Fibroblast of gingiva (primary cell): Measurements from ENCODE around the gene BTBD16.
A peak's percentile ranks its signal among the peaks of the same experiment; 100 is the strongest.

ENCODE experiments used
- DNase-seq: peaks from one replicate; pipeline ENCODE4 v3.0.0-alpha.2; 2011; ENCODE audit warnings: low read depth

Gene BTBD16

DNA sequence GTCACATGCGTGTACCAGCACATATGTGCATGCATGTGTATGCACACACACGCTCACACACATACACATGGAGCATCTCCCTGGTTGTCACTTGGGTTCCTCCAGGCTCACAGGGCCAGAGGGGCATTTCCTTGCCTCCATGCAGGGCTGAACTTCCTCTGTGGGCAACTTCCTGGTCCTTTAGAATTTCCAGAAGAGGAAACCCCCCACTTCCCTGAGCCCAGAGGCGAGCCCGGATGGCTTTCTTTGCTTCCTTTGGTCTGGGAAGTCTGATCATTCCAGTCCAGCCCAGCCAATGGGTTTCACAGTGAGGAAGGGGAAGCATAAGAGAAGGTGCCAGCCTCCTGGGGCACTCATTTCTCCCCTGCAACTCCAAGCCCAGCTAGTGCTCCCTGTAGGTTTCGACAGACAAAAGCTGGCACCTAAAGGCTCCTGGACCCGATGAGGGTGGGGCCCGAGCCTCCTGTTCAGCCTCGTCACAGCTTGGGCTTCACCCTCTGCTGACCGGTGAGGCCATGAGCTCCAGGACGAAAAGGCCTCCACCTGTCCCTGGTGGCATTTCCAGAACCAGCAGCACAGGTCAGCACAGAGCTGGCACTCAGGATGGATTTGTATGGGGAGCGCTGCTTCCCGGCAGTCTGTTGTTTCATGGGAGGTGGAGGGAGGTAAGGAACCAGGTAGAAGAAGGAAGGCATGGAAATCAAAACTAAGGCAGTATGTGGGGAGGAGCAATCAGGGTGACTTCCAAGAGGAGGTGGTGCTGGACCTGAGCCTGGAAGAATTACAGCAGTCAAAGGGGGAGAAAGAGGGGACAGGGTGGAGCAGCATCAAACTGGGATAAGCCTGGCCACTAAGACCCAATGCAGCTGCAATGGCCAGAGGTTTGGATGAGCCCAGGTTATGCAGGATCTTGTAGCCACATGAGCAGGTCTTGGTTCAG is 23.7 kb downstream of the BTBD16 start:
- DNase-seq: no peak

DNA sequence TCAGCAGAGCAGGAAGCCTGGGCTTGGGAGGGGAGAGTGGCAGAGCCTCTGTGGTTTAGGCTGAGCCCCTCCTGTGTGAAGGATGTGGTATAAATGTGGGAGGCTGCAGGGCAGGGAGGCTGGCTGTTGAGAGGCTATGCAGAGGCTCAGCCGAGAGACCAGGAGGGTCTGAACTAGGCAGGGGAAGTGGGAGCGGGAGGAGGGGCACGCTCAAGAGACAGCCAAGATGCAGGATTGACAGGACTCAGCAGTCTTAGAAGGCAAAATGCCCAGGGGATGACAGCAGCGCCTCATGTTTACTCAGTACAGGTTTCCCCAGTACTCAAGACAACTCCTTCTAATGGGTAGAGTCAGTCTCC is 24.3 kb downstream of the BTBD16 start:
- DNase-seq: no peak

DNA sequence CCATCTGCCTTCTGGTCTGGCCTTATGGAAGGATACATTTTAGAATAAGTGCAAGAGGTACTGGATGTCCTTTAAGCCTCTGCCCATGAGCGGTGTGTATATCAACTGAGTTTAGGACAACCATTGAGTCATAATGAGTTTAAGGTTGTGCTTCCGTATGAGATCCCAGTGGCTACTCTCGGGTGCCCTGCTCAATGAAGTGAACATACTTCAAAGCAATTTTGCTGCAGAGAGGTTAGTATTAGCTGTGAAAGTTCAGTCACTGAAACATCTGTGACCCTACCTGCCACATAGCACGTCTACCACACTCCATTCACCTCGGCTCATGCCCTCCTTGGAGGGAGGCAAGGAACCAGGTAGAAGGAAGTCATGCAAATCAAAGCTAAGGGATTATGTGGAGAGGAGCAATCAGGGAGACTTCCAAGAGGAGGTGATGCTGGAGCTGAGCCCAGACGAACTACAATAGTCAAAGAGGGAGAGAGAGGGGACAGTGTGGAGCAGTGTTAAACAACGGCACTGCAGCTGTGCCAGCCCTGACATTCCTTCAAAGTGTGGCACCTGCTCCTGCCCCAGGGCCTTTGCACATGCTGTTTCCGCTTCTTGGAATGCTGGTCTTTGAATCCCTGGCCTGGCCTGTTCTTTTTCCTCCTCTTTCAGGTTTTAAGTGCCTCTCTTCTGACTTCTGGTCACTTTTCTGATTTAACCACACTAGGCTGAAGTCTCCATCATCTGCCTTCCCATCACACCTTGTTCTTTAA is 25.4 kb downstream of the BTBD16 start:
- DNase-seq: no peak

DNA sequence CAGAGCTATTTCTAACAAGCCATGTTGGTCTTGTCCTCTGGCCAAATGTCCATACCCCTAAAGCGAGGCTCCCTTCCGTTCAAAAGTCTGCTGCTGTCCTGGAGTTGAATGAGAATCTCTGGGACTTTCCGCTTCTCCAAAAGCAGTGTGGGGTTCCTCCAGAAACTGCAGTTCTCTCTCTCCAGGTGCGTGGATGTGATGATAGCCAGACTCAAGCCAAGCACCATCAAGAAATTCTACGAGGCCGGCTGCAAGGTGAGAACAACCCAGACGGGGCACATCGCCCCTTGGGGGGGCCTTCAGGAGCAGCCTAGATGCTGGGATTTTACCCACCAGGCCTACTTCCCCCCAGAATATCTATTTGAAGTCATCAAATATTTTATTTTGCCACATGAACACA is 26.5 kb downstream of the BTBD16 start:
- no peak for DNase-seq

DNA sequence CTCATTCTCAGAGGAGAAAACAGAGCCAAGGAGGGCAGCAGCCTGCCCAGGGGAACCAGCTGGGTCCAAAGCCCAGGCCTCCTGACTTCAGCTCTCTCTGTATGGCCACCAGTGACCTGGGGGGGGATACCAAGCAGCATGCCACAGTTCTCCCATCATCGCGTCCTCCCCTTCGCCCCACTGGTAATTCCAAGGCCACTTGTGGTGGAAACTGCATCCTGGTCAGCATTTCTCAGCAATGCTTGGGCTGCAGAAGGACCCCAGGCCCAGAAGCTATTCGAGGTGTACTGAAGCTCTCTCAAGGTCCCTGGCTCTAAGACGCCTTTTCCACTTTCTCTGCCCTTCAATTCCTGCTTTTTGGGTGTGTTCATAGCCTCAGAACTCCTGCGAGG is 27.1 kb downstream of the BTBD16 start:
- DNase-seq: no peak

DNA sequence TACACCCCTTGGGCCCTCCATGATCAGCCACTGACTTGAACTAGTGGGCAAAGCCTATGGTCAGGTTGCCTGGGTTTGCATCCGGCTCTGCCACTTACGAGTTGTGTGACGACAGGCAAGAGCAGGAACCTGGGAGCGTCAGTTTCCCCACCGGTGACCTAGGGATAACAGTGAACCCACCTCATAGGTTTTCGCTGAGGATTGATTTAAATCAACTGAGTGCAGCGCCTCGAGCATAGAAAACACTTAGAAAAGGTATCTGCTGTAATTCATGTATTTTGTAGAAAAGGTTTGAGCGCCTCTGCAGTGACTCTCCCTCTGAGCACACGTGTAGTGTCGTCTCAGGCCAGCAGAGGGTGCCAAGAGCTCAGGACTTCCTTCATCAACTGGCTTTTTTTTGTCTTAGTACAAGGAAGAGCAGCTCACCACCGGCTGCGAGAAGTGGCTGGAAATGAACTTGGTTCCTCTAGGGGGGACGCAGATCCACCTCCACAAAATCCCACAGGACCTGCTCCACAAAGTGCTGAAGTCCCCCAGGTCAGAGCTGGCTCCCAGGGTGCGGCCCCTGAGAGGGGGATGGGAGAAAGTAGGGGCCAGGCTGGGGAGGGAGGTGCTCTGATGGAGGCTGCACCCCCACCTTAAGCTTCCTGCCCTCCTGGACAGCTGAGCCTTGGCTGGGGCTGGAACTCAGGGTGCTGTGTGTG is 27.7 kb downstream of the BTBD16 start:
- peak; percentile 68 for DNase-seq

DNA sequence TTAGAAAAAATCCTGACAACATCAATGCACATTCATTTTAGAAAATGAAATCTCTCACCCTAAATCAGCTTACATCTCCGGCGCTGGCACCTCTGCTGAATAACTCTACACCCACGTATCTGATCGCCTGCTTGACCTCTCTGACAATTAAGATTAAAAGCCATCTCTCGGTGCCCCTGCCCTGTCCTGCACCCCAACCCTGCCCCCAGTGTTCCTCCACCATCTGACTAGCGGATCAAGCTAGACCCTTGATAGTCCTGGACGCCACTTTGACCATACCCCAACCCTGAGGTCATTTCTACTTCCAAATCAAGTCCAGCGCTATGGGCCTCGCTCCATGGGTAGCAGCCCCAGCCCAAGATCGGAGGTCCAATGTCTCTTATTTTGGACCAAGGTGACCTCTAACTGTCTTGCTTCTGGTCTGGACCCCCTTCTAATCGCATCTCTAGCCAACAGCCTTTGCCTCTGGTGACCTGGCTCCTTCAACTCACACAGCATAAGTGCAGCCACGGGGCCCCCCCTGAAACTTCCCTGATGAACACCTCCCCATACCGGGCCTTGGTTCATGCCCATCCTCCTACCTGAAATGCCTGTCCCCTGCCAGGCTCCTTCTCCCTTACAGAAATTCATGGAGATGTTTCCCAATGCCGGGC is 28.5 kb downstream of the BTBD16 start:
- no peak for DNase-seq

DNA sequence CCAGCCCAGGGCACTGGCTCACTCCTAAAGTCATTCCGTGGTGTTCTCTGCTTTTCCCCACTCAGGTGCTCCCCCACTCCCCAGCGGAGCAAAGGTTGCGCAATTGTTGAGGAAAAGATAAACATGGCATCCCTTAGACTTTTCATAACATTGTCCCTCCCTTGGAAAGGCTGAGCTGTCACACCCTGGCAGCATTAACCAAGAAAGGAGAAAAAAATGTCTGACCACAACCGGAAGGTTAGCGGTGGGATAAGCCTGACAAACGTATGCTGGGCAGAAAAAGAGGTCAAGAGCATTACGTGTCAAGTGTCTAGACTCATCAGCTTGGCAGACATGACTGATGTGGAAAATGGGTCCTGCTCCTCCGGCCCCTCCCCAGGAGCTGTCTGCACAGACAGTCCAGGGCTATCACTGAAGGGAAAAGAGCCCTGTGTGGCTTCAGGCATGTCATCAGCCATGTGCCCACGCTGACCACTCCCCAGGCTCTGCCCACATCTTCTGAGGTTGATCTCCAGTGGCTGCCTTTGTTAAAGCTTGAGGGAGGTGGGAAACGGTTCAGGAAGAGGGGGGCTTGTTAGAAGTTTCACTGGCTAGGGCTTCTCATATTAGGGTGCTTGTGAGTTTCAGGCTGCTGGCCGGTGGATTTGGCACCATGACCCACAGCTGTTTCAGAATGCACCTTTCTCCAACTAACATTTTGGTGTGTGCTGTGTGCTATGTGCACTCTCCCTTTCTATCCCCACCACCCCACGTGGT is 30.1 kb downstream of the BTBD16 start:
- DNase-seq: peak; percentile 43

DNA sequence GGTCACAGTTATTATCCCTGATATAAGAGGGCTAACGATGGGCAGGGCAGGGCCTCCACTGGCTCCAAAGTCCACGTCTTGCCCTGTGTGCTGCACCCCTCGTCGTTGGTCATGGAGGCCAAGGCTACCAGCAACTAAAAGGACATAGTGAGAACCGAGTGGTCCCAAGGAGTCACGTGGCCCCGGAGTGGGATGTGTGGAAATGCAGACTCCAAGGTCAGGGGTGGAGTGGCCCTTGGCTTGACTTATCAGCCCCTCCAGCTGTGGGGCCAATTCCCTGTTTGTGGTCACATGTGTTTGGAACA is 30.7 kb downstream of the BTBD16 start:
- DNase-seq: no peak

DNA sequence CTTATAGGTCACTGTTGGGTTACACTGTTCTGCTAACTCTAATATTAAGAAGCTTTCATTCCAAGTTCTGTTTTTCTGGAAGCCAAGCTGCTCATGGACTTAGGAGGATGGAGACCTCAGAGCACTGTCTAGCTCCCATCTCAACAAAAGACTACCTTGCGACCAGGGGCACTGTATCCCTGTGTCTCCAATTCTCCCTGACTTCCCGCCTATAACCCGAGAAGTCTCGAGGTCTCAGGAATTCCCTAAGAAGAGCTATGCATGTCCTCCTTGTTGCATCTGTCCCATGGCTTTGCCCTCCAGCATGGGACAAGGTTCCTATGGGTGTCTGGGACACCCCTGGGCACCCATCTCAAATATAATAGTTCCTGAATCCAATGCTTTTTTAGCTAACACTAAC is 31.2 kb downstream of the BTBD16 start:
- no peak for DNase-seq

DNA sequence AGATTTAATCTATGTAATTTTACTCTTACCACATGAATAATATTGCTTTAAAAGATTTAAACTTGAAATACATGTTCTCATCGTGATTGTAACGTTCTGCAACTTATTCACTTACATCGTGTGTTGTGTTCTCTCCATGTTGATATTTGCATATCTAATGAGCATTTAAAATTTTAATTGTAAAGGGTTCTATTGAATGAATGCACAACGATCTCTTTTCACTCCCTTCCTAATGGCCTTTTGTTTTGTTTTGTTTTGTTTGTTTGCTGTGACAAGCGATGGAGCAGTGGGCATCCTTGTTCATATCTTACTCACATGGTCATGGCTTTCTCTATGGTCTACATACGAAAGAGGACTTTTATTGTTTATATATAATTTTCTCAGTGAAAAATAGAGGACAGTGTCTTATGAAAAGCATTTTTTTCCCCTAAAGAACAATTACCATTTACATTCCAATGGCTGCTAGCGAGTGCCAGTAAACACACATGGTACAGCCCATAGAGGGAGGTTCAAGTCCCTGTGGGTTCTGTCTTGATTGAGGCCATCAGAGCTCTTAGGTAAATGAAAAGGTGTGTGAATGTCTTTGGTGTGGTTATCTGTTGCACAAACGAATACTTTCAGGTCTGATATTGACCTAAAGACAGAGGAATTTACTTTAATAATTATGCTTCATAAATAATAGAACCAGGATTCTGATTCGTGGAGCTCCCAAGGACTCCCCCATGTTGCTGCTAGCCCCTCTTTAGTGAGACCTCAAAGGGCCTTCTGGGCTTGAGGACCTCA is 32.4 kb downstream of the BTBD16 start:
- DNase-seq: no peak

DNA sequence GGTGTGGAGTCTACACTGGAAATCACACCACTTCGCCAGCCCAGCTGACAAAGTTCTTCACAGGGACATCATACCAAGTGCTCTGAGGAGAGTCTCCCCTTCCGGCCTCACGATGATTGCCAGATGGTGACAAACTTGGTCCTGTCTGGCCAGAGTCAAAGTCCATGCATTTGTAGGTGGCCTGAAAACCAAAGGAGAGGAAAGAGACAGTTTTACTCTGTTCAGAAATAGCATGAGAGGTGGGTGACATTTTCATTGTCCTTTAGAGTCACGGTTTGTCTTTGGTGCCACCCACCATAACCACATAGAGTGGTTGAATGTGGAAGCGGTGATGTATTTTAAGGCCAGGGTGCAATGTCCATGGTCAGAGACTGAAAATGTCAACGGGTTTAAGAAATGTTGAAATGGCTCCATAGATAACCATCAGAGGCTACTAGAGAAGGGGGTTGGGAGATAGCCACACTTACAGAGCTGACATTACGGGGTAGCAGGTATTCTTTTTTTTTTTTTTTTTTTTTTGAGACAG is 33.0 kb downstream of the BTBD16 start:
- DNase-seq: no peak

DNA sequence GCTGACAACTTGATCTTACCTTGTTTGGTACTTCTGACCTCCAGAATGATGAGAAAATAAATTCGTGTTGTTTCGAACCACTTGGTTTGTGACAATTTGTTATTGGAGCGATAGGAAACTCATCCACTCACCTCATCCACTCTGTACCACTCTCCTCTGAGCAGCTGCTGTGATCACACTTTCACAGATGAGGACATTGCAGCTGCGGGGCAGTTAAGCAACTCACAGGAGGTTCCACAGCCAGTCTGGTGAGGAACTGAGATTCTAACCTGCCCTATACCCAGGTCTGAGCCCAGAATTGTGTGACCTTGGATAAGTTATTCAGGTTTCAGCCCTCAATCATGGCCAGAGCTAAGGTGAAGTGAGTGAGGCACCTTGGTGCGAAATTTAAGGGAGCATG is 35.2 kb downstream of the BTBD16 start:
- DNase-seq: no peak

DNA sequence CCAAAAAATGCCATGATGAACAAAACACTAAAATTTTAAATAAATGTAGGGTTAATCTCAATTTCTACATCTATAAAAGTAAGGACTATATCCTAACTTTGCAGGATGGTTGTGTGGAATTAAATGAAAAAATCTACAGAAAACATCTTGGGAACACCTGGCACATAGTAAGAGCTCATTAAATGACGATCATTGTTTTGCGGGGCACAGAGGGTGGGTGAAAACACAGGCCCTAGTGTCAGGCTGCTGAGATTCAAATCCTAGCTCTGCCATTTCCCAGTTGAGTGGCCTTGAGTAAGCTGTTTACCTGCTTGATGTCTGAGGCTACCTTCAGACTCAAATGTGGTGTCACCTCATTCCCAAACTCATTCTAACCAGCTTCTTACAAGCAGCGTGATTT is 35.6 kb downstream of the BTBD16 start:
- DNase-seq: no peak

DNA sequence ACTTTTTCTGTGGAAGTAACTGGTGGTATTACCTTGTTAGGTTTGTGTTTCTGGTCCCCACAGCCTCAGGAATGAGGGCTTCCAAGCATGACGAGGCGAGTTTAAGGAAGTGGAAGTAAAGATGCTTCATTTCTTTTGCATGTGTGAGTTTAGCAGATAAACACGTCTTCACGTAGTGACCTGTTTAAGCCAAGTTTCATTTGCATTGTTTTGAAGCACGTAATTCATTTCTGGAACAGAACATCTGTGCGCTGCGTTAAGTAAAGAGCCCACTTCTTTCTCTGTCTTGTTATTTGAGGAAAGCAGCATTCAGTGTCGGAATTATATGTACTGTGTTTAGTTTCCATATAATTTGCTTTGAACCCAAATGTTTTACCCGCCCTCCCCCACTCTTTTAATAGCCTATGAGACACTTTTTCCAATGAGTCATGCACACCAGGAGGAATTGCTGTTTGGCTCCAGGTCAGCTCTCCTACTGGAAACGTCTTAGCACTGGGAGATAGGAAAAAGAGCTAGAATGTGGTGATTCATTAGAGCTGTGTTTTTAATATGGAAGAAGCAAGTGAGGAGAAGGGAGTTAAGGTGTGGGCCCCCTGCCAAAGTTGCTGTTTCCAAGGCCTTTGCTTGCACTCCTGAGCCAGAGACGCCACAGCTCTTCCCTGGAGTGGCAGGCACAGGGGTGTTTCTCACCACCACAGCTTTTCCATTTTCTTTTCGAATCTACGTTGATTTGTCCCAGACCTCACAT is 36.7 kb downstream of the BTBD16 start:
- DNase-seq: peak; percentile 94

DNA sequence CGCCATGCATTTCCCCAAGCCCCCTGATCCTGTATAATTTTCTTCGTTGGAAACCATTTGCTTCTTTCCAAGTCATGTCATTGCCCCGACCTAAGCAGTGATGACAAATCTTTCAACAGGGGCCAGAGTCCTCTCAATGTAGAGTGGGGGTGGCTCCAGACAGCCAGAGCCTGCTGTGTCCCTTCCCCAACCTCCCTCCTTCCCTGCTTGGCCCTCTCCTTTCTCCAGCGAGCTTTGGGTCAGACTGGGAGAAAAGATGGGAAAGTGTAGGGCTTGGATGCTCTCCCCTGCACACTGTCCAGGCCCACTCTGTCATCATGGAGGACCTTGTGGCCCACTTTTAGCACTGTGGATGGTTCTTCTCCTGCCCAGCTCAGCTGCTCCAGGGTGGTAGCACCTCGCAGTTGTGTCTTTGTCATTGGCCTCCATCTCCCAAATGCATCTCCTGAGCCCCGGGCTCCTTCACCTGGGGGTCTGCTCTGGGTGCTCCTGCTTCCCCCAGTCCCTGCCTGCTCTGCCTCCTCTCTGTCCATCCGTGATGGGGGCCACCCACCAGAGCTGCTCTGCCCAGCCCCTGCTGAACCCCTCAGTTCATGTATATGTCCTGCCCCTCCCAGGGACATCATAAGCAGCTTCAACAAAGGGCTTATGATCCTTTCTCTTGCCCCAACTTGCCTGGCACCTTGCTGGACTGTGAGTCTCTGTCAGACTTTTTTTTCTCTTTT is 37.5 kb downstream of the BTBD16 start:
- DNase-seq: no peak

DNA sequence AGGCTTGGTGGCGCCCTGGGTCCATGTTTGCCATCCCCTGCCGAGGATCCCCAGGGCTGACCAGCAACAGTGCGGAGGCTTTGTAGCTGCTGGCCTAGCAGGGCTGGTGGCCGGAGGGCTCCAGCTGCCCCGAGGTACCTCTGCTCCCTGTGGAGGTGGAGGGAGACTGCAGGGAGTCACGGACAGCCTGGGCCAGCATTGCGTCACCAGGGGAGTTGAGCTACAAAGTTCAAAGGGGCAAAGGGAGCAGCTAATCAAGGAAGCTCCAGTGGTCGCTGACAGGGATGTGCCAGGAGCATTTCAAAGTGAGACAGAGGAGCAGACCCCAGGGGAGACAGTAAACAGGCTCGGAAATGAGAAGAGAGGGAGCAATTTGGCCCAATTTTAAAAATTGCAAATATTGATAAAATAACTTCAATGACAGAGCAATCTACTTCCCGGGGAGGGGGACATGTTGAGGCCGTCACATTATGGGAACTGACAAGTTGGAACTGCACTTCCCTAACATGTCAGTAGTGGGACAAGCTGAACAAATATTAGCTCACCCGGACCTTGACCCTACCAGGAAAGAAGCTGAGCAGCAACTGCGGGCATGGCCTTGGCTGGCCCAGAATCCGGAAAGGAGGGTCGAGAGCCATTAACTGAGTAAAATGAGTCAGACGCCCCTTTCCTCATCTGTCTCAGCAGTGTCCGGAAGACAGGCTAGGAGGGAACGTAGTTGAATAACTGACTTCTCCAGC is 39.4 kb downstream of the BTBD16 start:
- no peak for DNase-seq

DNA sequence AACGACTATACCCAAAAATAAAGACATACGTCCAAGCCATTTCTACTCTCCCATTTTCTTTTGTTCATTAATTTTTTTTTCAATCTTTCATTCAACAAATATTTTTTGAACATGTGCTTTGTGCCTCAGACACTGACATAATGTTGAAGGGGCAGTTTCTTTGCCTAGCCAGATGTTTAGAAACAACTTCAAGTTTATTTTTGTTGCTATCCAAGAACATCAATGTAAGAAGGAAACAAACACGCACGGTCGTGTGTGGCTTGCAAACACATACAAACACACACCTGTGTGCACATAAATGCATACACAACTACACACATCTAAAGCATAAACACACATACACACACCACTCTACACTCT is 39.9 kb downstream of the BTBD16 start:
- DNase-seq: no peak

DNA sequence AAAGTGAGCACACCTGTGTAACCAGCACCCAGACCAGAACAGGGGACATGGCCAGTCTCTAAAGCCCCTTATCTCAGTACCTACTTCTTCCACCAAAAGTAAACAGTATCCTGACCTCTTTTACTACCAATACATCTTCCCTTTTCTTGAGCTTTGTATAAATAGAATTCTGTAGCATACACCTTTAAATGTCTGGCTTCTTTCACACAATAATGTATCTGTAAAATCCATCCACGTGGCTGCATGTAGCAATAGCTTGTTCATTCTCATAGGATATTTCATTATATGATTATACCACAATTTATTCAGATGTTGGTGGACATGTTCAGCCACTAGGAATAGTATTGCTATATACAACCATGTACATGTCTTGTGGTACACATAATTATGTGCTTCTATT is 40.6 kb downstream of the BTBD16 start:
- DNase-seq: no peak
